Uterus (tissue), 4 donors: Measurements from ENCODE around the gene CA12. TPM values are rescaled to one million over a fixed set of nuclear protein-coding genes. Genes with fewer than 3 reads are reported as not detected.

Source experiments
- DNase-seq, 2 donors: peaks; one replicate each; pipeline ENCODE4 v3.0.0-alpha.2; 2019 to 2020
- H3K27ac ChIP-seq, 2 donors: fragments of 200-600 bp; sonication (generic); 1 replicate in 1 of 2; 2 replicates in 1 of 2; pipeline ENCODE4 v1.5.1; 2016 to 2018
- H3K27me3 ChIP-seq, 2 donors: fragments of 200-600 bp; sonication (generic); one replicate each; pipeline ENCODE4 v1.5.1; 2018 to 2019; ENCODE audit warnings: control low read depth in 1 of 2
- H3K36me3 ChIP-seq, 2 donors: fragments of 200-600 bp; sonication (generic); one replicate each; pipeline ENCODE4 v1.5.1; 2019; ENCODE audit warnings: control low read depth in 1 of 2
- H3K4me1 ChIP-seq, 2 donors: fragments of 200-600 bp; sonication (generic); one replicate each; pipeline ENCODE4 v1.5.1; 2018 to 2019; ENCODE audit warnings: control low read depth in 1 of 2
- H3K4me3 ChIP-seq, 2 donors: fragments of 200-600 bp; sonication (generic); 1 replicate in 1 of 2; 2 replicates in 1 of 2; pipeline ENCODE4 v1.5.1; 2018 to 2019; ENCODE audit warnings: mild to moderate bottlenecking in 1 of 2
- H3K9me3 ChIP-seq, 2 donors: fragments of 200-600 bp; sonication (generic); one replicate each; pipeline ENCODE4 v1.5.1; 2019; ENCODE audit warnings: control low read depth in 1 of 2
- CTCF ChIP-seq, 4 experiments: fragments of 200-600 bp in 2 of 4; fragments of 450-650 bp in 2 of 4; sonication (generic) in 2 of 4; IDR thresholded peaks; one replicate each; pipeline ENCODE4 v1.5.1; 2016 to 2019; ENCODE audit warnings: antibody characterized with exemption in 4 of 4, mild to moderate bottlenecking in 2 of 4, moderate library complexity in 1 of 4
- POLR2A ChIP-seq, 2 donors: fragments of 450-650 bp; IDR thresholded peaks; one replicate each; pipeline ENCODE4 v1.6.1; 2016; ENCODE audit warnings: antibody characterized with exemption in 2 of 2, mild to moderate bottlenecking in 1 of 2, moderate library complexity in 1 of 2
- intact Hi-C: fragments of 100-400 bp; cut with DNase I; formaldehyde crosslinking; loops from one replicate; pipeline ENCODE4 v1.15.1; 2023; ENCODE audit warnings: low total_unique reads
- total RNA-seq, 4 donors: library from RNA; depleted of rRNA in 3 of 4; stranded (reverse); fragments of >200 nt in 3 of 4; gene quantifications; one replicate each; pipeline versions ENCODE4 v1.1.0 to v1.2.4, GENCODE V29; 2014 to 2023
- donor health status: DM: yes; HTN: yes; CAD: no.

The CA12 gene
- total RNA-seq, 4 donors from 2014 or later: 0.29 to 11.8 (median 8.0) TPM

GRCh38 chr15:63299943-63300575, 81.6 kb downstream of the CA12 start:
- TF ChIP-seq CTCF (IDR thresholded peaks at IDR 0.05): no peak
- TF ChIP-seq POLR2A (IDR thresholded peaks at IDR 0.05): no peak
- Histone ChIP-seq H3K27ac (no peak overlapping the region), H3K4me3 (no peak overlapping the region), H3K27me3 (no peaks in the 10 kb centered on the region), H3K4me1 (no peaks in the 10 kb centered on the region), H3K36me3 (no peaks in the 10 kb centered on the region), H3K9me3 (no peaks in the 10 kb centered on the region)
- DNase-seq: no peak
- intact Hi-C loops: no loop called here

- intact Hi-C loops: no loop called here
- no peak for DNase-seq
- H3K36me3 ChIP-seq: no peaks in the 10 kb centered on the region
- no peak overlapping the region for H3K4me3 ChIP-seq
- H3K27me3 ChIP-seq: no peaks in the 10 kb centered on the region
- H3K4me1 ChIP-seq: no peaks in the 10 kb centered on the region
- H3K9me3 ChIP-seq: no peaks in the 10 kb centered on the region
- no peak for TF ChIP-seq POLR2A (IDR thresholded peaks at IDR 0.05)
- no peak for TF ChIP-seq CTCF (IDR thresholded peaks at IDR 0.05)
- H3K27ac ChIP-seq: no peak overlapping the region
These were observed 85.5 kb downstream of the CA12 start for GRCh38 chr15:63296195-63296594.

GRCh38 chr15:63295341-63295740, 86.3 kb downstream of the CA12 start:
- no peak for DNase-seq
- Histone ChIP-seq H3K36me3 (no peaks in the 10 kb centered on the region), H3K27me3 (no peaks in the 10 kb centered on the region), H3K9me3 (no peaks in the 10 kb centered on the region), H3K27ac (no peak overlapping the region), H3K4me1 (no peaks in the 10 kb centered on the region), H3K4me3 (no peak overlapping the region)
- TF ChIP-seq CTCF (IDR thresholded peaks at IDR 0.05) (no peak), POLR2A (IDR thresholded peaks at IDR 0.05) (no peak)
- intact Hi-C loops: no loop called here

- DNase-seq: no peak
- H3K36me3 ChIP-seq: no peaks in the 10 kb centered on the region
- H3K4me3 ChIP-seq: no peak overlapping the region
- no peaks in the 10 kb centered on the region for H3K9me3 ChIP-seq
- H3K4me1 ChIP-seq: no peaks in the 10 kb centered on the region
- intact Hi-C loops: no loop called here
- no peak overlapping the region for H3K27ac ChIP-seq
- TF ChIP-seq POLR2A (IDR thresholded peaks at IDR 0.05): no peak
- no peak for TF ChIP-seq CTCF (IDR thresholded peaks at IDR 0.05)
- no peaks in the 10 kb centered on the region for H3K27me3 ChIP-seq
These were observed 87.3 kb downstream of the CA12 start for GRCh38 chr15:63294359-63294758.

- Histone ChIP-seq H3K27ac (no peak overlapping the region), H3K36me3 (no peaks in the 10 kb centered on the region), H3K9me3 (no peaks in the 10 kb centered on the region), H3K4me1 (no peaks in the 10 kb centered on the region), H3K4me3 (no peak overlapping the region), H3K27me3 (no peaks in the 10 kb centered on the region)
- intact Hi-C loops: no loop called here
- no peak for TF ChIP-seq CTCF (IDR thresholded peaks at IDR 0.05)
- TF ChIP-seq POLR2A (IDR thresholded peaks at IDR 0.05): no peak
- no peak for DNase-seq
These were observed 88.9 kb downstream of the CA12 start for GRCh38 chr15:63292771-63293170.
